Caco-2 (cell line): ENCODE results near the gene NIT2. TPM values are rescaled to one million over a fixed set of nuclear protein-coding genes. Genes with fewer than 3 reads are reported as not detected.

Source experiments
- BruUV-seq: library from RNA; stranded (reverse); fragments of 400-500 nt; replicated peaks from 2 replicates; lab custom pipeline; 2021; lab: Mats Ljungman, UMichigan
- CTCF ChIA-PET: fragments of 300-600 bp; sonication (Branson Sonifier 250); formaldehyde crosslinking; loops from one replicate; lab custom pipeline; 2022; ENCODE audit warnings: antibody characterized with exemption; lab: Charles Lee
- POLR2A ChIA-PET: fragments of 300-600 bp; sonication (Branson Sonifier 250); formaldehyde crosslinking; loops from one replicate; lab custom pipeline; 2022; ENCODE audit warnings: antibody characterized with exemption; lab: Charles Lee
- DNase-seq, 2 experiments: peaks; one replicate each; pipeline versions ENCODE4 v3.0.0 to v3.0.0-alpha.2; 2020 to 2022
- H3K27me3 ChIP-seq: replicated peaks from 2 replicates; pipeline ENCODE4 v1.6.0; 2011; ENCODE audit warnings: low read length; ENCODE audit not compliant: control insufficient read depth, insufficient read depth
- H3K36me3 ChIP-seq: 2 replicates; pipeline ENCODE4 v1.5.1; 2011; ENCODE audit warnings: low read length; ENCODE audit not compliant: control insufficient read depth, insufficient read depth
- H3K4me1 ChIP-seq: fragments of 250-450 bp; sonication (Bioruptor Pico); 2 replicates; pipeline ENCODE4 v1.5.1; 2020; ENCODE audit warnings: mild to moderate bottlenecking
- H3K4me3 ChIP-seq: 2 replicates; pipeline ENCODE4 v1.5.1; 2011; ENCODE audit warnings: low read depth, mild to moderate bottlenecking, control low read depth, low read length
- H3K9me3 ChIP-seq: fragments of 250-450 bp; sonication (Bioruptor Pico); 2 replicates; pipeline ENCODE4 v1.5.1; 2020; ENCODE audit warnings: mild to moderate bottlenecking, moderate library complexity
- H3K27ac Mint-ChIP-seq: one replicate; pipeline ENCODE4 v1.8.0; 2022; ENCODE audit warnings: mixed read lengths; ENCODE audit not compliant: unreplicated experiment
- H3K27me3 Mint-ChIP-seq: one replicate; pipeline ENCODE4 v1.8.0; 2022; ENCODE audit warnings: mixed read lengths; ENCODE audit not compliant: insufficient read depth, unreplicated experiment
- H3K36me3 Mint-ChIP-seq: one replicate; pipeline ENCODE4 v1.8.0; 2022; ENCODE audit warnings: mild to moderate bottlenecking, mixed read lengths; ENCODE audit not compliant: insufficient read depth, unreplicated experiment
- H3K4me1 Mint-ChIP-seq: one replicate; pipeline ENCODE4 v1.8.0; 2022; ENCODE audit warnings: low read depth, mixed read lengths; ENCODE audit not compliant: unreplicated experiment
- H3K4me3 Mint-ChIP-seq: one replicate; pipeline ENCODE4 v1.8.0; 2022; ENCODE audit warnings: mild to moderate bottlenecking, moderate library complexity, mixed read lengths; ENCODE audit not compliant: unreplicated experiment
- H3K9me3 Mint-ChIP-seq: one replicate; pipeline ENCODE4 v1.8.0; 2022; ENCODE audit warnings: mixed read lengths; ENCODE audit not compliant: unreplicated experiment
- intact Hi-C: fragments of 100-400 bp; cut with micrococcal nuclease; formaldehyde crosslinking; loops from one replicate; pipeline ENCODE4 v1.10.0; 2022; ENCODE audit not compliant: unreplicated experiment
- total RNA-seq: library from RNA; stranded (reverse); gene quantifications from 2 replicates; pipeline ENCODE4 v1.2.3, GENCODE V29; 2022
- TF ChIP-seq, protein P1 (sequence below), 2 experiments: fragments of 200-600 bp in 1 of 2; IDR thresholded peaks; 1 replicate in 1 of 2; 2 replicates in 1 of 2; pipeline versions ENCODE4 v1.5.1 to v1.8.0; 2011 to 2022; ENCODE audit warnings: antibody characterized with exemption in 1 of 2, control low read depth in 1 of 2, inconsistent platforms in 1 of 2, low read depth in 1 of 2, low read length in 1 of 2, mild to moderate bottlenecking in 1 of 2, moderate library complexity in 1 of 2; ENCODE audit not compliant: insufficient read depth in 1 of 2, severe bottlenecking in 1 of 2, unreplicated experiment in 1 of 2

Gene NIT2
- total RNA-seq, 1 experiment from 2014 or later, result 64.1 TPM

DNA sequence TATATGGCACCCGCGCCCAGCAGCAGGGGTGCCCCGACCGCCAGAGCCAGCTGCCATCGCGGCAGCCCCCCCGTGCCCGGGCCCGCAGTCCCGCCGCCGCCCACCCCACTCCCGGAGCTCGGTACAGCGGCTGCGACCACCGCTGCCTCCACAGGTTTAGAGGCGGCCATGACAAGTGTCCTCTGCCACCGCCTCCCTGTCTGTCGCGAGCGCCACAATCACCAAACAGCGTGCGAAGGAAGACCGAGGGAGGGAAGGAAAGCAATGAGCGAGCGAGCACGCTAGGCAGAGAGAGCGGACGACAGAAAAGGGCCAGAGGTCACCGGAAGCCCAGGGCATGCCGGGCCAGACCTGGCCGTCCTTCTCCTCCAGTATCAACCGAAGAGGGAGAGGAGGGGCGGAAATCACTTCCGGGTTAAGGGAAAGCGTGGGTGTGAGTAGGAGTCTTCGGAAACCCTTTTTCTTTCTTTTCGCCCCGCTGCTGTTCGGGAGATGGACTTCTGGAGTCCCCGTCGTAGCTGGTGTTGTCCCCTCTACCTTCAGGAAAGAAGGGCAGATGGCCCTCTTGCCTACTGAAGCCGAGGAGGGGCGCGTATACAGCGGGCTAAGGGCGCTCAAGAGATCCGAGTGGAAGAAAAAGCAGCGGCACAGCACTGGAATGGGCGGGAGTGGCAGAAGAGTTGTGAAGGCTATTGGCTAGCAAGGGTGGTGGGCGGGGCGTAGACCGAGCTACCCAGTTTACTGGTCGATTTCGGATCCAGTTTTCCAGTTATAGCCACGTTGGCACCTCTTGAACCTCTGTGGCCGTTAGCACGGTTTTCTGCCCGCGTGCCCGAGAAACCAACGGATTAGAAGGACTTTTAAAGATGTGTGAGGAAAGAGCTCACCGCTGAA is 66.5 kb downstream of the NIT2 start, which contains the start of the genes LNP1 and TOMM70:
TSS of gene LNP1 (plus strand) at position 760 of the 894 bp plus-strand sequence. CDS start 28,191 bp downstream, outside the sequence.
TSS of gene TOMM70 (minus strand) at position 310 of the 894 bp plus-strand sequence. CDS start at position 170, 140 bp downstream.
- intact Hi-C loops, result loop anchor here (1.0 to 5.0 kb wide), 6 partner anchors 14 to 584 kb away; partner anchors contain the start of genes CMSS1, NIT2 and TMEM45A
- Mint-ChIP-seq H3K27ac (peak within 1 kb of the TSS; percentile 90), H3K9me3 (no peaks in the 10 kb centered on the region), H3K36me3 (peaks cover 10% of the 10 kb centered on the region), H3K4me3 (peak within 1 kb of the TSS; percentile 85), H3K27me3 (no peaks in the 10 kb centered on the region), H3K4me1 (no peaks in the 10 kb centered on the region)
- H3K4me3 ChIP-seq, result peak within 1 kb of the TSS; percentile 83
- no TSS peak for BruUV-seq
- no peaks in the 10 kb centered on the region for H3K27me3 ChIP-seq
- POLR2A ChIA-PET, result interaction anchor here (0.6 to 2.4 kb wide), 7 partner anchors 14 to 140 kb away, joined by 3 to 28 read pairs (median 5); partner anchors contain the start of genes NIT2 and TBC1D23
- TF ChIP-seq, protein P1, sequence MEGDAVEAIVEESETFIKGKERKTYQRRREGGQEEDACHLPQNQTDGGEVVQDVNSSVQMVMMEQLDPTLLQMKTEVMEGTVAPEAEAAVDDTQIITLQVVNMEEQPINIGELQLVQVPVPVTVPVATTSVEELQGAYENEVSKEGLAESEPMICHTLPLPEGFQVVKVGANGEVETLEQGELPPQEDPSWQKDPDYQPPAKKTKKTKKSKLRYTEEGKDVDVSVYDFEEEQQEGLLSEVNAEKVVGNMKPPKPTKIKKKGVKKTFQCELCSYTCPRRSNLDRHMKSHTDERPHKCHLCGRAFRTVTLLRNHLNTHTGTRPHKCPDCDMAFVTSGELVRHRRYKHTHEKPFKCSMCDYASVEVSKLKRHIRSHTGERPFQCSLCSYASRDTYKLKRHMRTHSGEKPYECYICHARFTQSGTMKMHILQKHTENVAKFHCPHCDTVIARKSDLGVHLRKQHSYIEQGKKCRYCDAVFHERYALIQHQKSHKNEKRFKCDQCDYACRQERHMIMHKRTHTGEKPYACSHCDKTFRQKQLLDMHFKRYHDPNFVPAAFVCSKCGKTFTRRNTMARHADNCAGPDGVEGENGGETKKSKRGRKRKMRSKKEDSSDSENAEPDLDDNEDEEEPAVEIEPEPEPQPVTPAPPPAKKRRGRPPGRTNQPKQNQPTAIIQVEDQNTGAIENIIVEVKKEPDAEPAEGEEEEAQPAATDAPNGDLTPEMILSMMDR (IDR thresholded peaks at IDR 0.05; ENCODE audit: insufficient read depth in 1 of 2, low read depth in 1 of 2, low read length in 1 of 2, severe bottlenecking in 1 of 2, unreplicated experiment in 1 of 2), result no peak
- H3K36me3 ChIP-seq, result no peaks in the 10 kb centered on the region
- H3K4me1 ChIP-seq, result peaks cover 5% of the 10 kb centered on the region
- CTCF ChIA-PET, result interaction anchor here (0.6 to 1.1 kb wide), 3 partner anchors 61 to 795 kb away, joined by 3 to 10 read pairs (median 3); no protein-coding TSS in a partner anchor
- DNase-seq, result peak; percentile 95 to 97
- no peaks in the 10 kb centered on the region for H3K9me3 ChIP-seq

DNA sequence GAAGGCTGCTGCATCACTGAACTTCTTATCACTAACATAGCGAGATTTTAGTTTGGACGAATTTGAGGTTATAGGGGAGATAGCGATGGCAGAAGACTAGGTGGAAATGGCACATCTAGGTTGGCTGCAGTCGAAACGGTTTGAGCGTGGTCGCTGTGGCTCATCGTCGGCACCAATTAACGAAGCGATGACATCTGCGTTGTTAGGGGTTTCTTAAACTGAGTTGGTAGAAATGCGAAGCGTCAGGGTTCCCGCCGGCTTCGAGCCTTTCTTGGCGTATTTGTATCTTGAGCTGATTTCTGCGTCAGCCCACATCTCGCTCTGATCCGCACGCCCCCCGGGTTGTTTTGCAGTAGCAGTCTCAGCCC is 67.1 kb downstream of the NIT2 start:
- Histone ChIP-seq H3K4me1 (peaks cover 5% of the 10 kb centered on the region), H3K9me3 (no peaks in the 10 kb centered on the region), H3K27me3 (no peaks in the 10 kb centered on the region), H3K4me3 (peak overlapping the region; percentile 83), H3K36me3 (no peaks in the 10 kb centered on the region)
- intact Hi-C loops, result loop anchor here (1.0 to 5.0 kb wide), 6 partner anchors 15 to 584 kb away; partner anchors contain the start of genes CMSS1, NIT2 and TMEM45A
- H3K27me3 Mint-ChIP-seq, result no peaks in the 10 kb centered on the region
- no peaks in the 10 kb centered on the region for H3K4me1 Mint-ChIP-seq
- DNase-seq, result peak in 1 of 2 experiments; percentile 42
- no peaks in the 10 kb centered on the region for H3K9me3 Mint-ChIP-seq
- TF ChIP-seq, protein P1 (IDR thresholded peaks at IDR 0.05; ENCODE audit: insufficient read depth in 1 of 2, low read depth in 1 of 2, low read length in 1 of 2, severe bottlenecking in 1 of 2, unreplicated experiment in 1 of 2), result no peak
- POLR2A ChIA-PET, result interaction anchor here (0.5 to 2.4 kb wide), 8 partner anchors 13 to 141 kb away, joined by 3 to 28 read pairs (median 4); partner anchors contain the start of genes NIT2 and TBC1D23
- peak overlapping the region; percentile 85 for H3K4me3 Mint-ChIP-seq
- H3K27ac Mint-ChIP-seq, result peak overlapping the region; percentile 90
- H3K36me3 Mint-ChIP-seq, result peaks cover 10% of the 10 kb centered on the region
- BruUV-seq, result TSS peak; percentile 76
- CTCF ChIA-PET, result interaction anchor here (0.6 to 1.1 kb wide), 2 partner anchors 61 to 794 kb away, joined by 3 read pairs; no protein-coding TSS in a partner anchor

DNA sequence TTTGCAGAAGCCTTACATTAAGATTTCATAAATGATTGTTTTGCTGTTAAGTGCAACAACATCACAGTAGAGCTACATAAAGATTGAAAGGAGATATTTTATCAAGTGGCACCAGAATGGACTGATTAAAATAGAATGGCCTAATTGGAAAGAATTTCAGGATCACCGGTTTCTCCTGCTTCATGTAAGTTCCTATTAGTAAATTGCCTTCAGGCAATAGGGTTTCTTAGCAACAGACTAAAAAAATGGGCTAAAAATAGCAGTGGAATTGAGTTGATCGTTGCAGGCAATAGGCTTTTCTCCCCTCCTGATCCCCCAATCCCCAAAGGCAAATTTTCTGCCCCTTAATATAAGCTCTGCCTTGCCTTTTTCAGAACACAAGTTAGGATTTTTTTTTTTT is 67.7 kb downstream of the NIT2 start:
- Mint-ChIP-seq H3K27ac (peak overlapping the region; percentile 90), H3K4me3 (peak overlapping the region; percentile 85), H3K4me1 (no peaks in the 10 kb centered on the region), H3K27me3 (no peaks in the 10 kb centered on the region), H3K9me3 (peaks cover 2% of the 10 kb centered on the region), H3K36me3 (peaks cover 10% of the 10 kb centered on the region)
- Histone ChIP-seq H3K4me3 (peak overlapping the region; percentile 83), H3K27me3 (no peaks in the 10 kb centered on the region), H3K36me3 (no peaks in the 10 kb centered on the region), H3K4me1 (peaks cover 5% of the 10 kb centered on the region), H3K9me3 (no peaks in the 10 kb centered on the region)
- TF ChIP-seq, protein P1 (IDR thresholded peaks at IDR 0.05; ENCODE audit: insufficient read depth in 1 of 2, low read depth in 1 of 2, low read length in 1 of 2, severe bottlenecking in 1 of 2, unreplicated experiment in 1 of 2), result no peak
- ChIA-PET POLR2A (interaction anchor here (0.5 to 2.4 kb wide), 6 partner anchors 12 to 142 kb away, joined by 3 to 28 read pairs (median 6); partner anchors contain the start of genes NIT2 and TBC1D23), CTCF (no interaction called here)
- no TSS peak for BruUV-seq
- DNase-seq, result no peak
- intact Hi-C loops, result loop anchor here (5.0 kb wide), 2 partner anchors 85 to 585 kb away; partner anchors contain the start of gene CMSS1
